Duodenal mucosa (tissue), 2 donors: ENCODE results near the gene BNIP5.
"Not testable (repeated sequence)": the region's sequence is repeated elsewhere in the genome, so short reads cannot be mapped to it uniquely, and the experiment has no call there.

Source experiments
- H3K27ac ChIP-seq: one replicate; pipeline ENCODE4 v1.7.0; 2013; ENCODE audit warnings: low read depth, low read length
- H3K27me3 ChIP-seq, 2 donors: one replicate each; pipeline ENCODE4 v1.7.0; 2013; ENCODE audit warnings: low read length in 2 of 2, control low read depth in 1 of 2; ENCODE audit not compliant: insufficient read depth in 2 of 2, control insufficient read depth in 1 of 2
- H3K36me3 ChIP-seq, 2 donors: one replicate each; pipeline ENCODE4 v1.7.0; 2013; ENCODE audit warnings: low read length in 2 of 2, control low read depth in 1 of 2; ENCODE audit not compliant: insufficient read depth in 2 of 2, control insufficient read depth in 1 of 2
- H3K4me1 ChIP-seq, 2 donors: one replicate each; pipeline ENCODE4 v1.7.0; 2013; ENCODE audit warnings: low read length in 2 of 2, control low read depth in 1 of 2; ENCODE audit not compliant: insufficient read depth in 2 of 2, control insufficient read depth in 1 of 2
- H3K4me3 ChIP-seq, 2 donors: one replicate each; pipeline ENCODE4 v1.7.0; 2013; ENCODE audit warnings: low read length in 2 of 2, low read depth in 1 of 2
- H3K9ac ChIP-seq, 2 donors: one replicate each; pipeline ENCODE4 v1.7.0; 2013; ENCODE audit warnings: low read length in 2 of 2, low read depth in 1 of 2
- H3K9me3 ChIP-seq, 2 donors: one replicate each; pipeline ENCODE4 v1.7.0; 2013; ENCODE audit warnings: low read length in 2 of 2, control low read depth in 1 of 2; ENCODE audit not compliant: control insufficient read depth in 1 of 2

Gene BNIP5

DNA sequence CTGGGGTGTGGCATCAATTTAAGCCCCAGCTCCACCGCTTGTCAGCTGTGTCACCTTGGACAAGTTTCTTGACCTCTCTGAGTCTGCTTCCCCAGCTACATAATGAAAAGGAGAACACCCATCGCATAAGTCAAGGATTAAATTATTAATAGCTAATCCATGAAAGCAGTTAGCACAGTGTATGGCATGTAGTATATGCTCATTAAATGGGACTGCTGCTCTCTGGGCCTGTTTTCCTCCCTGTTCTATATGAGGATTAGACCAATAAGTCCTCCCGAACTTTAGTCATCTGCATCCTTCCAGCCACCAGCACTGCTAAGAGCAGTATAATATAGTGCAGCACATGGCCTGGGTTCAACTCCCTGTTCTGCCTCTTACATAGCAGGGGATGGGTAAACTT lies 31.1 kb upstream of the BNIP5 start:
- no peak overlapping the region for H3K9ac ChIP-seq

GRCh38 chr6:36364669-36365479 lies 28.2 kb upstream of the BNIP5 start:
- Histone ChIP-seq H3K4me1 (peaks cover 6 to 10% of the 10 kb centered on the region in 2 donors), H3K36me3 (peaks cover 12 to 20% of the 10 kb centered on the region in 2 donors), H3K9me3 (no peaks in the 10 kb centered on the region), H3K27ac (peak overlapping the region; percentile 22), H3K4me3 (no peak overlapping the region), H3K9ac (peak overlapping the region in 1 of 2 donors; percentile 41), H3K27me3 (no peaks in the 10 kb centered on the region)

More for the DNA sequence above, 31.1 kb upstream of the BNIP5 start:
- H3K9me3 ChIP-seq, result no peaks in the 10 kb centered on the region
- peaks cover 18 to 32% of the 10 kb centered on the region in 2 donors for H3K36me3 ChIP-seq
- no peak overlapping the region for H3K27ac ChIP-seq
- no peaks in the 10 kb centered on the region for H3K27me3 ChIP-seq
- no peak overlapping the region for H3K4me3 ChIP-seq
- peaks cover 6 to 10% of the 10 kb centered on the region in 2 donors for H3K4me1 ChIP-seq

- not testable (repeated sequence) for H3K27ac ChIP-seq
These were observed 27.5 kb upstream of the BNIP5 start for GRCh38 chr6:36364061-36364635.

GRCh38 chr6:36363371-36363752 lies 26.7 kb upstream of the BNIP5 start:
- H3K4me3 ChIP-seq, result not testable (repeated sequence)

More at GRCh38 chr6:36364061-36364635, 27.5 kb upstream of the BNIP5 start:
- Histone ChIP-seq H3K36me3 (peaks cover 12 to 13% of the 10 kb centered on the region in 2 donors), H3K4me1 (peaks cover 6 to 10% of the 10 kb centered on the region in 2 donors)
- H3K27me3 ChIP-seq, H3K9me3 ChIP-seq, H3K4me3 ChIP-seq, H3K9ac ChIP-seq: not testable (repeated sequence)

GRCh38 chr6:36362551-36363370 lies 26.1 kb upstream of the BNIP5 start:
- no peak overlapping the region for H3K27ac ChIP-seq
- peaks cover 9 to 10% of the 10 kb centered on the region in 2 donors for H3K4me1 ChIP-seq
- H3K9me3 ChIP-seq, result no peaks in the 10 kb centered on the region
- H3K9ac ChIP-seq, result no peak overlapping the region
- H3K4me3 ChIP-seq, result no peak overlapping the region
- H3K27me3 ChIP-seq, result no peaks in the 10 kb centered on the region
- H3K36me3 ChIP-seq, result peaks cover 2 to 3% of the 10 kb centered on the region in 2 donors

More at GRCh38 chr6:36363371-36363752, 26.7 kb upstream of the BNIP5 start:
- peaks cover 9 to 10% of the 10 kb centered on the region in 2 donors for H3K4me1 ChIP-seq
- H3K27ac ChIP-seq, H3K9me3 ChIP-seq, H3K27me3 ChIP-seq, H3K36me3 ChIP-seq, H3K9ac ChIP-seq: not testable (repeated sequence)

DNA sequence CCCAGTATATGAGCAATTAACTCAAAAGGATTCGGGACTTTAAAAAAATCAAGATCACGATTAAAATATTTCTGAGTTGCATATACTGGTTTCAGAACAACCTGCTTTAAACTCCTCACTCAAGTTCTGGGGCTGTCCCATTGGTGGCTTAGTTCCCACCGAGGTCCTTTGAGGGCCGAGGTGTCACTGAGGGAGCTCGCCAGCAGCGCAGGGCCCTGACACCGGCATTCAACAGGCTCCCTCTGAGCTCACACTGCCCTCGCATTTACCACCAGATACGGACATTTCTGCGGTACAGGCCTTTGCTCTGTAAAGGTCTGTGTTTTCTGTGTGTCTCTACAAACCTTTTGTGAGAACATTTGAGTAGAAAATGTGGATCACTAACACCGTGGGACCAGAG lies 24.4 kb upstream of the BNIP5 start:
- H3K4me3 ChIP-seq, result no peak overlapping the region
- H3K9me3 ChIP-seq, result no peaks in the 10 kb centered on the region
- peaks cover 9 to 10% of the 10 kb centered on the region in 2 donors for H3K4me1 ChIP-seq
- H3K27me3 ChIP-seq, result no peaks in the 10 kb centered on the region
- H3K36me3 ChIP-seq, result no peaks in the 10 kb centered on the region
- H3K9ac ChIP-seq, result no peak overlapping the region
- no peak overlapping the region for H3K27ac ChIP-seq

DNA sequence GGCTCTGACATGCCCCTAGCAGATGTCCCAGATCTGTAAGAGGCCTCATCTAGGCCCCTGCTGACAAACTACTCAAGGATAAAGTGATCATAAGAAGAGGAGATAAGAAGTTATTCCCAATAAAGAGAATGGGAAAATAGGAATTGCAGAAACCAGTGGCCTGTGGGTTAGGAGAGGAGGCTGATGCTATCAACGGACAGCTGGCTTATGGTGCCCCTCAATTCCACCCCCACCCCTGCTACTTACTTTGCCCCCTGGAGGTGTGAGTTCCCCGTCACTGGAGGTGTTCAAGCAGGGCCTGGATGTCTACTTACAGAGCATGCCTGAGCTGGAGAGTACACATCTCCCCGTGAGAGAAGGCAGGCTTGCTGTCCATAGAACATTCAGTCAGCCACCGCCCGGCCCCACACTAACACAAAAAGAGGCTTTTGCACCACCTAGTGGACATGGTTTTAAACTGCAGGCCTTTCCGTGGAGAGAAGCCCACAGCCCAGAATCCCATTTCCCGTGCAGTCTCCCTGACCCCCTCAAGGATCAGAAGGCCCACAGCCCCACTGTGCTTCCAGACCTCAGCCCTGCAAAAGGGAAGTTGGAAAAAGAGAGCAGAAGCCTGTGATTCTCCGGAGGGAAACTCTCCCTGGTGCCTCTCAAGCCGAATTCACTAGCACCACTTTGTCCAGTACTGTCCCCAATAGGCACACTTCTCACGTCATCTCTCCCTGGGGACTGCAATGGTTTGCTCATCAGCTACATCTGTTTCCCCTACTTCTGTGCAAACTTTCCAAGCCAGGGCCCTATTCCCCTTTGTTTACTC lies 23.8 kb upstream of the BNIP5 start:
- no peaks in the 10 kb centered on the region for H3K9me3 ChIP-seq
- no peaks in the 10 kb centered on the region for H3K36me3 ChIP-seq
- peaks cover 6 to 9% of the 10 kb centered on the region in 2 donors for H3K4me1 ChIP-seq
- no peaks in the 10 kb centered on the region for H3K27me3 ChIP-seq
- peak overlapping the region in 1 of 2 donors; percentile 18 for H3K9ac ChIP-seq
- no peak overlapping the region for H3K4me3 ChIP-seq
- H3K27ac ChIP-seq, result no peak overlapping the region

DNA sequence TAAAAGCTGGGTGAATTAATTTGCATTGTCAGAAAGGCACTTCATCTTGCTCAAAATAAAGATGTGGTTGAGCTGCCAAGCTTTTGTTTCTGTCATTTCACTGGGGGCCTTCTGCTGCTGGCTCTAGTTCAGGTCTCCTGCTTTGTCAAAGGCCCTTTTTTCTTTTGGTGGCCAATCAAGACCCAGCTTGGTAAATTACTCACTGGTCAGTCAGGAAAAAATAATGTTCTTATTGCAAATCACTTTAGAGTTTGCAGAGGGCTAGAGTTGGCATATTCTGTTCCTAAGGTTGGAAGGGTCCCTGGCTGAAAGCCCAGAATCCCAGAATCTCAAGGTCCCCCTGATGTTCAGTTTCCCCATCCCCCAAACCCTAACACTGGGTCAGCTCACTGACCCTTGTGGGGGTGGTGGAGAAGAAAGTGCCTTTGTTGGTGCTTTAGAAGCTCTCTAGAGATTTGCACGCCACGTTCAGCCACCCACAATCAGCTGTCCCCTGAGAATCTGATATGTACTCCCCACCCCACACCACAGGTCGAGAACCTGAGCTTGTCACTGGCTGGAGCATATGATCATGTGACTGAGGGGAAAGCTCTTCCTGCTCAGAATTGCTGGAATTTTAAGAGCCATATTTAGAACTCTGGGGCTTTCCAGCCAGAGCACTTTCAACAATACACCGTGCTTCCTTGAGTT lies 21.7 kb upstream of the BNIP5 start:
- H3K9me3 ChIP-seq, result no peaks in the 10 kb centered on the region
- no peak overlapping the region for H3K27ac ChIP-seq

DNA sequence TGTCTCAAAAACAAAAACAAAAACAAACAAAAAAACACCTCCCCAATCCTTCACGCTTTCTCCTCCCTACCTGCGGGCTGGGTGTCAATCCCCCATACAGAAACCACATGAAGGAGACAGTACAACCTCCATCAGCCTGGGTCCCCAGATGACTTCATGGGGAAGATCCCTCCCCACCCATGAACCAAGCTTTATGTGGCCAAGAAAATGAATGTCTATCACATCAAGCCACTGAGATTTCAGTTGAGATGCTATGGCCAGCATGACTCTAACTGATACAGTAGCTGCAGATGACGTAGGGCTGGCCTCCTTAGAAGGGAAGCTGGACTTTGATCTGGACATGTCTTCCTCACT lies 21.2 kb upstream of the BNIP5 start:
- H3K9ac ChIP-seq, result no peak overlapping the region
- no peak overlapping the region for H3K4me3 ChIP-seq
- H3K9me3 ChIP-seq, result peaks cover 0 to 2% of the 10 kb centered on the region in 2 donors
- no peak overlapping the region for H3K27ac ChIP-seq
- no peaks in the 10 kb centered on the region for H3K27me3 ChIP-seq
- H3K36me3 ChIP-seq, result no peaks in the 10 kb centered on the region
- peaks cover 0 to 3% of the 10 kb centered on the region in 2 donors for H3K4me1 ChIP-seq

More for the DNA sequence above, 21.7 kb upstream of the BNIP5 start:
- Histone ChIP-seq H3K27me3 (no peaks in the 10 kb centered on the region), H3K9ac (no peak overlapping the region), H3K4me1 (peaks cover 0 to 3% of the 10 kb centered on the region in 2 donors), H3K36me3 (no peaks in the 10 kb centered on the region), H3K4me3 (no peak overlapping the region)
